ENCODE results near the gene NLRX1. TPM values are rescaled to one million over a fixed set of nuclear protein-coding genes. Genes with fewer than 3 reads are reported as not detected.
"Not testable (repeated sequence)": the region's sequence is repeated elsewhere in the genome, so short reads cannot be mapped to it uniquely, and the experiment has no call there.

NLRX1 gene, protein sequence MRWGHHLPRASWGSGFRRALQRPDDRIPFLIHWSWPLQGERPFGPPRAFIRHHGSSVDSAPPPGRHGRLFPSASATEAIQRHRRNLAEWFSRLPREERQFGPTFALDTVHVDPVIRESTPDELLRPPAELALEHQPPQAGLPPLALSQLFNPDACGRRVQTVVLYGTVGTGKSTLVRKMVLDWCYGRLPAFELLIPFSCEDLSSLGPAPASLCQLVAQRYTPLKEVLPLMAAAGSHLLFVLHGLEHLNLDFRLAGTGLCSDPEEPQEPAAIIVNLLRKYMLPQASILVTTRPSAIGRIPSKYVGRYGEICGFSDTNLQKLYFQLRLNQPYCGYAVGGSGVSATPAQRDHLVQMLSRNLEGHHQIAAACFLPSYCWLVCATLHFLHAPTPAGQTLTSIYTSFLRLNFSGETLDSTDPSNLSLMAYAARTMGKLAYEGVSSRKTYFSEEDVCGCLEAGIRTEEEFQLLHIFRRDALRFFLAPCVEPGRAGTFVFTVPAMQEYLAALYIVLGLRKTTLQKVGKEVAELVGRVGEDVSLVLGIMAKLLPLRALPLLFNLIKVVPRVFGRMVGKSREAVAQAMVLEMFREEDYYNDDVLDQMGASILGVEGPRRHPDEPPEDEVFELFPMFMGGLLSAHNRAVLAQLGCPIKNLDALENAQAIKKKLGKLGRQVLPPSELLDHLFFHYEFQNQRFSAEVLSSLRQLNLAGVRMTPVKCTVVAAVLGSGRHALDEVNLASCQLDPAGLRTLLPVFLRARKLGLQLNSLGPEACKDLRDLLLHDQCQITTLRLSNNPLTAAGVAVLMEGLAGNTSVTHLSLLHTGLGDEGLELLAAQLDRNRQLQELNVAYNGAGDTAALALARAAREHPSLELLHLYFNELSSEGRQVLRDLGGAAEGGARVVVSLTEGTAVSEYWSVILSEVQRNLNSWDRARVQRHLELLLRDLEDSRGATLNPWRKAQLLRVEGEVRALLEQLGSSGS
- total RNA-seq: 44.4 TPM

- DNase-seq (ENCODE audit: low read depth in 2 of 3, low spot score in 2 of 3): peak; percentile 61 to 94 (median 87)
Observed at GRCh38 chr11:119168471-119169281, at the start of gene NLRX1. NLRX1 (plus strand) TSS chr11:119168725; CDS start chr11:119171404, 2,679 bp downstream.

DNA sequence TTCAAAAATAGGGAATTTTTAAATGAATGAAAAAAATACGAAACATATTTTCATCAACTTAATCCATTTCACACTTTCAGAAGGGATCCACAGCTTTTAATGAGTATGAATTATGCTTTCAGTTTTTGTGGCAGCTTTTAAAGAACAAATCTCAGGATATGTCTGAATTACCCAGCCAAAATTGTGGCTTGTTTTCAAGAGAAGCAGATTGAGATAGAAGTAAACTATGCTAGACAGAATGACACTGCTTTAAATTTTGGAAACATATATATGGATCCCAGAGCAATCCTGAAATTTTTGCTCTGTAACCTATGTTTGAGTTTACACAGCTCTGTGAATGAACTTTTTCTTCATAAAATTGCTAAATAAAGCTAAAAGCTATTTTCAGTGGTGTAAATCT lies 49.6 kb upstream of the NLRX1 start:
- DNase-seq (ENCODE audit: low read depth in 2 of 3, low spot score in 2 of 3): no peak

GRCh38 chr11:119120639-119121007 lies 47.9 kb upstream of the NLRX1 start:
- no peak for DNase-seq (ENCODE audit: low read depth in 2 of 3, low spot score in 2 of 3)

- peak; percentile 94 to 100 (median 99) for DNase-seq (ENCODE audit: low read depth in 2 of 3, low spot score in 2 of 3)
Observed at GRCh38 chr11:119121008-119121810, 47.3 kb upstream of the NLRX1 start, which contains the start of gene HINFP. HINFP (plus strand) TSS chr11:119121580; CDS start chr11:119126945, 5,365 bp downstream.

DNA sequence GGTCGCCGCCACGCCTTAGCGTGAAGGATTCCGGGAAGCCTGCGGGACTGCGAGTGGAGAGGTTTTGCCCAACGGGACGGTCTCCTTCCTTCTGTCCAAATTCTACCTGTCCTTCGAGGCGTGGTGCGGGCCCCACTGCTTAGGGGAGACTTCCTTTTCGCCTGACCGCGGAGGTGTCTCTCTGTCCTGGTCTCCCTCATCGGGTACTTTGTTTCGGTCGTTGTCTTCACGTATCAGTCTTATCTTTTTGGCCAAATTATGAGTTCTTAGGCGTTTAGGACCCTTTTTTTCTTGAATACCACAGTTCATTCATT lies 46.8 kb upstream of the NLRX1 start:
- no peak for DNase-seq (ENCODE audit: low read depth in 2 of 3, low spot score in 2 of 3)

- DNase-seq (ENCODE audit: low read depth in 2 of 3, low spot score in 2 of 3): no peak
Observed at GRCh38 chr11:119125821-119126220, 42.7 kb upstream of the NLRX1 start.

DNA sequence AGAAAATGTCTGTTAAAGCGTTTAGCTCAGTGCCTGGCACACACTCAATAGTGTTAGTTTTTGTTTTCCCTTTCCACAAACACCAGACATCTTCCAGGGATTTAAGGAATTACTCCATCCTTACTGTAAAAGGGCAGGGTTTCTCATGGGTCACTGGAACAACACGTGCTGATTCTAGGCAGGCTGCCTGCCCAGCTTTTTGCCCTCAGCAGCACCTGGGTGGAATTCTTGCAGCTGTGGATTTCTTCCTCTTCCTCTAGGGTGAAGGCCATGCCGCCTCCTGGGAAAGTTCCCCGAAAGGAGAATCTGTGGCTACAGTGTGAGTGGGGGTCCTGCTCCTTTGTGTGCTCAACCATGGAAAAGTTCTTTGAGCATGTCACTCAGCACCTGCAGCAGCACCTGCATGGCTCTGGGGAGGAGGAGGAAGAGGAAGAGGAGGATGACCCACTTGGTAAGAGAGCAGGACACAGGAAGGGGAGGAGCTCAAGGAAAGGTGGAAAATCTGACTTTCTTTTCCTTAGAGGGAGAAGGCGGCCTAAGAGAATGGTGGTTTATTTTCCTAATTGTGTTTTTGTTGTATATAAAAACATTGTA lies 41.8 kb upstream of the NLRX1 start:
- DNase-seq (ENCODE audit: low read depth in 2 of 3, low spot score in 2 of 3): no peak

- no peak for DNase-seq (ENCODE audit: low read depth in 2 of 3, low spot score in 2 of 3)
Observed at GRCh38 chr11:119130662-119131061, 37.9 kb upstream of the NLRX1 start.

GRCh38 chr11:119134389-119134978 lies 34.0 kb upstream of the NLRX1 start:
- peak in 1 of 3 donors; percentile 26 for DNase-seq (ENCODE audit: low read depth in 2 of 3, low spot score in 2 of 3)

GRCh38 chr11:119139276-119139675 lies 29.2 kb upstream of the NLRX1 start:
- DNase-seq (ENCODE audit: low read depth in 2 of 3, low spot score in 2 of 3): not testable (repeated sequence)

GRCh38 chr11:119144825-119145486 lies 23.6 kb upstream of the NLRX1 start:
- peak in 2 of 3 donors; percentile 69 to 78 for DNase-seq (ENCODE audit: low read depth in 2 of 3, low spot score in 2 of 3)

- no peak for DNase-seq (ENCODE audit: low read depth in 2 of 3, low spot score in 2 of 3)
Observed at GRCh38 chr11:119145551-119145950, 23.0 kb upstream of the NLRX1 start.

- DNase-seq (ENCODE audit: low read depth in 2 of 3, low spot score in 2 of 3): no peak
Observed at GRCh38 chr11:119147604-119148333, 20.8 kb upstream of the NLRX1 start.

DNA sequence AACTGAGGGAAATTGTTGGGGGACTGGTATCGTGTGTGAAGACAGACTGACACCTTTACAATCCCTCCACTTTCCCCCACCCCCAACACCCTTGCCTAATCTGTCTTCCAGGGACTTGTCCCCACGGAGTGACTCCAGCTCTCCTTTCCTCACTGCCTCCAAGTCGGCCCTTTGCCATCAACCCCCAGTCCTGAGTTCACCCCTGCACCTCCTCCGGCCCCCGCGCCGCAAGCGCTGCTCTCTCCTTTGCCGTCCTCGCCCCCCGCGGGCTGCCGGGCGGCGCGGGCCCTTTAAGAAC lies 19.9 kb upstream of the NLRX1 start:
- DNase-seq (ENCODE audit: low read depth in 2 of 3, low spot score in 2 of 3): no peak

- peak in 1 of 3 donors; percentile 28 for DNase-seq (ENCODE audit: low read depth in 2 of 3, low spot score in 2 of 3)
Observed at GRCh38 chr11:119149018-119149785, 19.3 kb upstream of the NLRX1 start, which contains the start of gene ABCG4. ABCG4 (plus strand) TSS chr11:119149052; CDS start chr11:119149966, 914 bp downstream.

DNA sequence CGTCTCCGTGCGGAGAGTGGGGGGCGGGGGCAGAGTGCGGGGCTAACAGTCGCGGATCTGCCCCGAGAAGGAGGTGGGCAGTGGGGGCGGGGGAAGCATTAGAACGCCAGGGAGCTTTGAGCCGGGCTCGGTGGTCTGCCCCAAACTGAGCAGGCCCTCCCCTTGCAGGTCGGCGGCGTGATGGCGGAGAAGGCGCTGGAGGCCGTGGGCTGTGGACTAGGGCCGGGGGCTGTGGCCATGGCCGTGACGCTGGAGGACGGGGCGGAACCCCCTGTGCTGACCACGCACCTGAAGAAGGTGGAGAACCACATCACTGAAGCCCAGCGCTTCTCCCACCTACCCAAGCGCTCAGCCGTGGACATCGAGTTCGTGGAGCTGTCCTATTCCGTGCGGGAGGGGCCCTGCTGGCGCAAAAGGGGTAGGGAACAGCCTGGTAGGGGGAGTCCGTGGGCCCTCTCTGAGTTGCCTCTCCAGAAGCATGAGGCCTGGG lies 18.7 kb upstream of the NLRX1 start:
- no peak for DNase-seq (ENCODE audit: low read depth in 2 of 3, low spot score in 2 of 3)

GRCh38 chr11:119152043-119152442 lies 16.5 kb upstream of the NLRX1 start:
- no peak for DNase-seq (ENCODE audit: low read depth in 2 of 3, low spot score in 2 of 3)

All from hematopoietic multipotent progenitor cell (in vitro differentiated cells).